ENCODE measurements around the gene PRICKLE1. TPM values are rescaled to one million over a fixed set of nuclear protein-coding genes. Genes with fewer than 3 reads are reported as not detected.

The PRICKLE1 gene
- total and polyA plus RNA-seq, 2 donors (not counting 3 experiments of a cell fraction or from before 2014, with no cell fraction given): 34.3 to 86.0 TPM

GRCh38 chr12:42428850-42429249 lies 160.7 kb downstream of the PRICKLE1 start:
- no peak for FAIRE-seq

More at GRCh38 chr12:42428850-42429249, 160.7 kb downstream of the PRICKLE1 start:
- POLR2A ChIA-PET: interaction anchor here (0.7 kb wide), 1 partner anchor 25 kb away, joined by 3 read pairs; no protein-coding TSS in a partner anchor
- Histone ChIP-seq H3K9me1 (replicated peaks; ENCODE audit: control insufficient read depth, extremely low read depth, insufficient read depth, low read length) (no peaks in the 10 kb centered on the region), H3K9me3 (replicated peaks; ENCODE audit: control insufficient read depth, insufficient read depth, low read length) (no peaks in the 10 kb centered on the region), H3K27me3 (ENCODE audit: control insufficient read depth in 2 of 2, insufficient read depth in 2 of 2, low read length in 2 of 2) (no peaks in the 10 kb centered on the region), H3K4me1 (ENCODE audit: control insufficient read depth, extremely low read depth, insufficient read depth, low read length) (peaks cover 14% of the 10 kb centered on the region), H3K27ac (ENCODE audit: insufficient read depth, low read depth, low read length) (no peak overlapping the region), H2AFZ (ENCODE audit: low read depth, low read length) (no peak overlapping the region), H4K20me1 (replicated peaks; ENCODE audit: control insufficient read depth, extremely low read depth, insufficient read depth, low read length) (no peaks in the 10 kb centered on the region), H3K36me3 (ENCODE audit: control insufficient read depth in 2 of 2, extremely low read depth in 1 of 2, insufficient read depth in 2 of 2, low read length in 2 of 2) (no peaks in the 10 kb centered on the region), H3K4me3 (replicated peaks in 1 of 3; ENCODE audit: insufficient read depth in 1 of 3, low read depth in 1 of 3, low read length in 3 of 3) (no peak overlapping the region), H3K79me2 (ENCODE audit: control insufficient read depth, insufficient read depth, low read length) (no peaks in the 10 kb centered on the region), H3K4me2 (ENCODE audit: insufficient read depth, low read length) (no peak overlapping the region), H3K9ac (replicated peaks; ENCODE audit: extremely low read depth, insufficient read depth, low read length) (no peak overlapping the region)
- dilution Hi-C loops (cut with MboI; ENCODE audit: extremely low pct_ligation_motif_present, low sequenced_read_pairs) (no loop called here), intact Hi-C loops (cut with micrococcal nuclease) (no loop called here)
- no TSS peak for BruUV-seq (replicated peaks)
- no peak for DNase-seq (ENCODE audit: low read depth, low spot score)
- TF ChIP-seq FOS (IDR thresholded peaks at IDR 0.05; ENCODE audit: borderline replicate concordance, insufficient read depth, low read length) (no peak), CTCF (IDR thresholded peaks at IDR 0.05; ENCODE audit: extremely low read depth in 1 of 2, insufficient read depth in 1 of 2, low read depth in 1 of 2, low read length in 2 of 2) (no peak), GATA2 (IDR thresholded peaks at IDR 0.05; ENCODE audit: insufficient read depth, insufficient read length, low read depth, low read length) (no peak), POLR2A (IDR thresholded peaks at IDR 0.05; ENCODE audit: low read depth, low read length) (no peak), JUN (IDR thresholded peaks at IDR 0.05; ENCODE audit: borderline replicate concordance, insufficient read depth, insufficient read length, low read depth) (no peak), MYC (IDR thresholded peaks at IDR 0.05; ENCODE audit: low read depth, low read length) (no peak), MAX (IDR thresholded peaks at IDR 0.05; ENCODE audit: insufficient read depth, insufficient read length) (no peak), EZH2 (IDR thresholded peaks at IDR 0.05; ENCODE audit: borderline replicate concordance, low read depth, low read length, severe bottlenecking) (no peak), POLR2AphosphoS5 (IDR thresholded peaks at IDR 0.05; ENCODE audit: insufficient read depth, low read depth, low read length) (no peak)
- CTCF ChIA-PET: interaction anchor here (1.3 to 2.1 kb wide), 2 partner anchors 17 to 19 kb away, joined by 3 to 6 read pairs; no protein-coding TSS in a partner anchor

Measured in endothelial cell of umbilical vein (primary cell).